Keratinocyte (primary cell): Measurements from ENCODE around the gene CEP85L.

Source experiments
- EZH2 ChIP-seq: IDR thresholded peaks from one replicate; pipeline ENCODE4 v1.6.1; 2012; ENCODE audit warnings: inconsistent platforms, mild to moderate bottlenecking, low read length, moderate library complexity
- TF ChIP-seq, protein P1 (sequence below), 3 experiments: IDR thresholded peaks in 1 of 3; conservative IDR thresholded peaks in 1 of 3; optimal IDR thresholded peaks in 1 of 3; 2 replicates in 2 of 3; 3 replicates in 1 of 3; pipeline versions ENCODE3 to v1.5.1; 2011; ENCODE audit warnings: low read length in 3 of 3, mild to moderate bottlenecking in 3 of 3, moderate library complexity in 2 of 3, control low read depth in 1 of 3, inconsistent platforms in 1 of 3; ENCODE audit not compliant: insufficient read depth in 2 of 3; ENCODE audit errors: extremely low read depth in 1 of 3

DNA sequence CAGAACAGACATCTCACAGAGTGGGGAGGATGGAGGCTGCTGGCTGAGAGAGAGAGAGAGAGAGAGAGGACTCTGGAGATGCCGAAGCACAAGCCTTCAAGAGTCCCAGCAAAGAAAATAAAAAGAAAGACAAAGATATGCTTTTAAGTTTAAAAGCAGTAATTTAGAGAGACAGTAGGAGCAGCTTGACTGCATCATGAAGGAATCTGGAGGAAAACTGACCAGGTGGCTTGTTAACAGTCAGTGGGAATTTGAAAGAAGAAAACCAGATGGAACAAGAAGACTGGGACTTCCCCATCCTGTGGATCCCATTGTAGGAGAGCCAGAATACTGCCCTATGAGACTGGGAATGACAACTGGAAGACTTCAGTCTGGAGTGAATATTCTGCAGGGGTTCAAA is 149.6 kb downstream of the CEP85L start:
- TF ChIP-seq, protein P1, sequence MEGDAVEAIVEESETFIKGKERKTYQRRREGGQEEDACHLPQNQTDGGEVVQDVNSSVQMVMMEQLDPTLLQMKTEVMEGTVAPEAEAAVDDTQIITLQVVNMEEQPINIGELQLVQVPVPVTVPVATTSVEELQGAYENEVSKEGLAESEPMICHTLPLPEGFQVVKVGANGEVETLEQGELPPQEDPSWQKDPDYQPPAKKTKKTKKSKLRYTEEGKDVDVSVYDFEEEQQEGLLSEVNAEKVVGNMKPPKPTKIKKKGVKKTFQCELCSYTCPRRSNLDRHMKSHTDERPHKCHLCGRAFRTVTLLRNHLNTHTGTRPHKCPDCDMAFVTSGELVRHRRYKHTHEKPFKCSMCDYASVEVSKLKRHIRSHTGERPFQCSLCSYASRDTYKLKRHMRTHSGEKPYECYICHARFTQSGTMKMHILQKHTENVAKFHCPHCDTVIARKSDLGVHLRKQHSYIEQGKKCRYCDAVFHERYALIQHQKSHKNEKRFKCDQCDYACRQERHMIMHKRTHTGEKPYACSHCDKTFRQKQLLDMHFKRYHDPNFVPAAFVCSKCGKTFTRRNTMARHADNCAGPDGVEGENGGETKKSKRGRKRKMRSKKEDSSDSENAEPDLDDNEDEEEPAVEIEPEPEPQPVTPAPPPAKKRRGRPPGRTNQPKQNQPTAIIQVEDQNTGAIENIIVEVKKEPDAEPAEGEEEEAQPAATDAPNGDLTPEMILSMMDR (optimal IDR thresholded peaks at IDR 0.05 in 1 of 3, IDR thresholded peaks at IDR 0.05 in 1 of 3, conservative IDR thresholded peaks at IDR 0.05 in 1 of 3; ENCODE audit: extremely low read depth in 1 of 3, insufficient read depth in 2 of 3, low read length in 3 of 3), result no peak
- TF ChIP-seq EZH2, result no peak
